ENCODE results near the gene MSLN. TPM values are rescaled to one million over a fixed set of nuclear protein-coding genes. Genes with fewer than 3 reads are reported as not detected.

Gene MSLN
- polyA plus RNA-seq, 2 donors = 0.87 to 3.7 TPM

DNA sequence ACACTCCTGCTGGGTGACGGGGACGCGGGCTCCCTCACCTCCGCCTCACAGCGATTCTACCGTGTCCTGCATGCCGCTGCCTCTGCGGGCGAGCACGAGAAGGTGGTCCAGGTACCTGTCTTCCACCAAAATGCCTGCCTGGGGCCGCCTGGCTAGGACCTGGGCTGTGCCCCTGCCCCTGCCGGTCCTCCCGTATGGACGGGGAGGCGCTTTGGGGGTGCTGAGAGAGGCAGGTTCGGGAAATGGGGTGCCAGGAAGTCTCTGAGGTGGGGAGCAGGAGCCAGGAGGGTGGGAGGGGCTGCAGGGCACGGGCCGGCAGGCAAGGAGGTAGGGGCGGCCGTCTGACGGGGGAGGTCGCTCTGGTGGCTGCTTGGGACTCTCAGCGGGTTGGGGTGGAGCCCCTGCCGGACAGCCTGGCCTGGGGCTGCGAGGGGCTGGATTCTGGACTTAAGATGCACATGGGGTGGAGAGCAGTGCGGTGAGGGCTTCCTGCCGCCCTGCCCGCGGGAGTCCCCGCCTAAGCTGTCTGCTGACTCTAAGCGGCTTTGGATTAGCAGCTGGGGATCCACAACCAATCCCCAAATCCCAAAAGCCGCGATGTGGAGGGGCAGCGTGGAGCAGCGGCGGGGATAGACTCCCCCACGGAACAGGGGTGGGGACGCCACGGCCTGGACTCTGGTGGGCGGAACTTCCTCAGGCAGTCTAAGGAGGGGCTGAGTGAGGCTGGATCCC is 33.7 kb downstream of the MSLN start:
- Histone ChIP-seq H3K4me3 (ENCODE audit: low read depth in 1 of 2, low read length in 2 of 2) (no peak overlapping the region), H3K9me3 (ENCODE audit: control insufficient read depth in 2 of 2, insufficient read depth in 1 of 2, low read depth in 1 of 2, low read length in 1 of 2) (peaks cover 0 to 3% of the 10 kb centered on the region in 2 donors), H3K4me1 (ENCODE audit: control insufficient read depth in 2 of 2, insufficient read depth in 2 of 2, low read length in 1 of 2) (peaks cover 2 to 4% of the 10 kb centered on the region in 2 donors), H3K27ac (ENCODE audit: low read depth in 2 of 2, low read length in 1 of 2) (no peak overlapping the region), H3K36me3 (ENCODE audit: control insufficient read depth in 2 of 2, insufficient read depth in 2 of 2, low read length in 1 of 2) (peaks cover 0 to 21% of the 10 kb centered on the region in 2 donors), H3K27me3 (ENCODE audit: control insufficient read depth in 1 of 2, insufficient read depth in 2 of 2, low read length in 2 of 2) (no peaks in the 10 kb centered on the region)
- 87 to 89% methylated on average over 40 of the region's 40 CpGs for WGBS, 2 donors

- H3K27ac ChIP-seq (ENCODE audit: low read depth in 2 of 2, low read length in 1 of 2) = no peak overlapping the region
- H3K27me3 ChIP-seq (ENCODE audit: control insufficient read depth in 1 of 2, insufficient read depth in 2 of 2, low read length in 2 of 2) = peaks cover 0 to 4% of the 10 kb centered on the region in 2 donors
- H3K4me1 ChIP-seq (ENCODE audit: control insufficient read depth in 2 of 2, insufficient read depth in 2 of 2, low read length in 1 of 2) = peaks cover 0 to 2% of the 10 kb centered on the region in 2 donors
- 83 to 86% methylated on average over 25 to 31 of the region's 31 CpGs for WGBS, 2 donors
- peaks cover 0 to 3% of the 10 kb centered on the region in 2 donors for H3K9me3 ChIP-seq (ENCODE audit: control insufficient read depth in 2 of 2, insufficient read depth in 1 of 2, low read depth in 1 of 2, low read length in 1 of 2)
- H3K4me3 ChIP-seq (ENCODE audit: low read depth in 1 of 2, low read length in 2 of 2) = no peak overlapping the region
- peaks cover 0 to 21% of the 10 kb centered on the region in 2 donors for H3K36me3 ChIP-seq (ENCODE audit: control insufficient read depth in 2 of 2, insufficient read depth in 2 of 2, low read length in 1 of 2)
Observed at GRCh38 chr16:794853-795466, 34.4 kb downstream of the MSLN start.

DNA sequence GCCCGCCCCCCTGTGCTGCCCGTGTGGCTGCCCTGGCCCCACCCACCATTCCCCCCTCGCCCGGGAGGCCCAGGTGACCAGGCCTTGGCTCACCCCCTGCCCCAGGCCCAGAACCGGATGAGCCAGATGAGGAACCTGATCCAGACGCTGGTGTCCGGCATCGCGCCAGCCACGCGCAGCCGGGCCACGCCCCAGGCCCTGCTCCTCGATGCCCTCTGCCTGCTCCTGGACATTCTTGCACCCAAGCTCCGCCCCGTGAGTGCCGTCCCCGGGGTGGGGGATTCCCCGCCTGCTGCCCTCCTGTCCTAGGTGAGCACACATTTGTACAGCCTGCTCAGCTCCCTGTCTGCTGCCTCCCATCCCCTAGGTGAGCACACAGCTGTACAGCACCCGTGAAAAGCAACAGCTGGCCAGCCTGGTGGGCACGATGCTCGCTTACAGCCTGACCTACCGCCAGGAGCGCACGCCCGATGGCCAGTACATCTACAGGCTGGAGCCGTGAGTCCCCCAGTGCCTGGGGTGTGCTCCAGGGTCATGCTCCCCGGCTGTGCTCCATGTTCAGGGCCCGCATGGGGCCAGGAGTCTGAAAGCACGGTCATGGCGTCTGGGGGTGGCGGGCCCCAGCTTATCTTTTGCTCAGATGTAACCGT is 35.2 kb downstream of the MSLN start:
- no peak overlapping the region for H3K27ac ChIP-seq (ENCODE audit: low read depth in 2 of 2, low read length in 1 of 2)
- H3K36me3 ChIP-seq (ENCODE audit: control insufficient read depth in 2 of 2, insufficient read depth in 2 of 2, low read length in 1 of 2) = peaks cover 0 to 21% of the 10 kb centered on the region in 2 donors
- H3K4me1 ChIP-seq (ENCODE audit: control insufficient read depth in 2 of 2, insufficient read depth in 2 of 2, low read length in 1 of 2) = peaks cover 0 to 2% of the 10 kb centered on the region in 2 donors
- no peak overlapping the region for H3K4me3 ChIP-seq (ENCODE audit: low read depth in 1 of 2, low read length in 2 of 2)
- 67 to 79% methylated on average over 32 to 33 of the region's 33 CpGs for WGBS, 2 donors
- peaks cover 0 to 8% of the 10 kb centered on the region in 2 donors for H3K27me3 ChIP-seq (ENCODE audit: control insufficient read depth in 1 of 2, insufficient read depth in 2 of 2, low read length in 2 of 2)
- H3K9me3 ChIP-seq (ENCODE audit: control insufficient read depth in 2 of 2, insufficient read depth in 1 of 2, low read depth in 1 of 2, low read length in 1 of 2) = peaks cover 0 to 3% of the 10 kb centered on the region in 2 donors

GRCh38 chr16:796296-797119 is 36.0 kb downstream of the MSLN start:
- Histone ChIP-seq H3K9me3 (ENCODE audit: control insufficient read depth in 2 of 2, insufficient read depth in 1 of 2, low read depth in 1 of 2, low read length in 1 of 2) (peaks cover 0 to 3% of the 10 kb centered on the region in 2 donors), H3K4me3 (ENCODE audit: low read depth in 1 of 2, low read length in 2 of 2) (no peak overlapping the region), H3K36me3 (ENCODE audit: control insufficient read depth in 2 of 2, insufficient read depth in 2 of 2, low read length in 1 of 2) (peaks cover 0 to 15% of the 10 kb centered on the region in 2 donors), H3K27me3 (ENCODE audit: control insufficient read depth in 1 of 2, insufficient read depth in 2 of 2, low read length in 2 of 2) (peaks cover 0 to 15% of the 10 kb centered on the region in 2 donors), H3K27ac (ENCODE audit: low read depth in 2 of 2, low read length in 1 of 2) (no peak overlapping the region), H3K4me1 (ENCODE audit: control insufficient read depth in 2 of 2, insufficient read depth in 2 of 2, low read length in 1 of 2) (peaks cover 0 to 2% of the 10 kb centered on the region in 2 donors)
- WGBS, 2 donors = 93 to 96% methylated on average over 37 to 38 of the region's 38 CpGs

DNA sequence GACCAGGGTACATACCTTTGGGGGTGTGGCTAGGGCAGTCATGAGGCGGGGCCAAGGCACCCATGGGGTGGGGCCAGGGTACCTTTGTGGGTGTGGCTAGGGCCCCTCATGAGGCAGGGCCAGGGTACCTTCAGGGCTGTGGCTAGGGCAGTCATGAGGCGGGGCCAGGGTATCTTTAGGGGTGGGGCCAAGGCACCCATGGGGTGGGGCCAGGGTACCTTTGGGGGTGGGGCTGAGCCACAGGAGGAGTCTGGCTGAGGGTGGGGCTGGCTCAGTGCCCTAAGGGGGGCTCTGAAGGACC is 36.5 kb downstream of the MSLN start:
- WGBS, 2 donors = 93 to 96% methylated on average over 2 of the region's 2 CpGs
- Histone ChIP-seq H3K27ac (ENCODE audit: low read depth in 2 of 2, low read length in 1 of 2) (no peak overlapping the region), H3K36me3 (ENCODE audit: control insufficient read depth in 2 of 2, insufficient read depth in 2 of 2, low read length in 1 of 2) (peaks cover 0 to 13% of the 10 kb centered on the region in 2 donors), H3K9me3 (ENCODE audit: control insufficient read depth in 2 of 2, insufficient read depth in 1 of 2, low read depth in 1 of 2, low read length in 1 of 2) (peaks cover 0 to 3% of the 10 kb centered on the region in 2 donors), H3K27me3 (ENCODE audit: control insufficient read depth in 1 of 2, insufficient read depth in 2 of 2, low read length in 2 of 2) (peaks cover 0 to 18% of the 10 kb centered on the region in 2 donors), H3K4me3 (ENCODE audit: low read depth in 1 of 2, low read length in 2 of 2) (no peak overlapping the region), H3K4me1 (ENCODE audit: control insufficient read depth in 2 of 2, insufficient read depth in 2 of 2, low read length in 1 of 2) (peaks cover 0 to 2% of the 10 kb centered on the region in 2 donors)

- H3K27ac ChIP-seq (ENCODE audit: low read depth in 2 of 2, low read length in 1 of 2) = no peak overlapping the region
- H3K9me3 ChIP-seq (ENCODE audit: control insufficient read depth in 2 of 2, insufficient read depth in 1 of 2, low read depth in 1 of 2, low read length in 1 of 2) = peaks cover 0 to 3% of the 10 kb centered on the region in 2 donors
- H3K27me3 ChIP-seq (ENCODE audit: control insufficient read depth in 1 of 2, insufficient read depth in 2 of 2, low read length in 2 of 2) = peaks cover 0 to 18% of the 10 kb centered on the region in 2 donors
- H3K4me1 ChIP-seq (ENCODE audit: control insufficient read depth in 2 of 2, insufficient read depth in 2 of 2, low read length in 1 of 2) = peaks cover 0 to 2% of the 10 kb centered on the region in 2 donors
- peaks cover 0 to 10% of the 10 kb centered on the region in 2 donors for H3K36me3 ChIP-seq (ENCODE audit: control insufficient read depth in 2 of 2, insufficient read depth in 2 of 2, low read length in 1 of 2)
- no peak overlapping the region for H3K4me3 ChIP-seq (ENCODE audit: low read depth in 1 of 2, low read length in 2 of 2)
- 93 to 96% methylated on average over 22 of the region's 22 CpGs for whole genome bisulfite sequencing, 2 donors
Observed at GRCh38 chr16:797686-798085, 37.2 kb downstream of the MSLN start.

- Histone ChIP-seq H3K27ac (ENCODE audit: low read depth in 2 of 2, low read length in 1 of 2) (no peak overlapping the region), H3K27me3 (ENCODE audit: control insufficient read depth in 1 of 2, insufficient read depth in 2 of 2, low read length in 2 of 2) (peaks cover 0 to 18% of the 10 kb centered on the region in 2 donors), H3K4me3 (ENCODE audit: low read depth in 1 of 2, low read length in 2 of 2) (no peak overlapping the region), H3K36me3 (ENCODE audit: control insufficient read depth in 2 of 2, insufficient read depth in 2 of 2, low read length in 1 of 2) (peaks cover 0 to 4% of the 10 kb centered on the region in 2 donors), H3K4me1 (ENCODE audit: control insufficient read depth in 2 of 2, insufficient read depth in 2 of 2, low read length in 1 of 2) (peaks cover 0 to 2% of the 10 kb centered on the region in 2 donors), H3K9me3 (ENCODE audit: control insufficient read depth in 2 of 2, insufficient read depth in 1 of 2, low read depth in 1 of 2, low read length in 1 of 2) (peaks cover 0 to 3% of the 10 kb centered on the region in 2 donors)
- WGBS, 2 donors = 82 to 87% methylated on average over 19 of the region's 19 CpGs
Observed at GRCh38 chr16:798666-799065, 38.1 kb downstream of the MSLN start.

- Histone ChIP-seq H3K9me3 (ENCODE audit: control insufficient read depth in 2 of 2, insufficient read depth in 1 of 2, low read depth in 1 of 2, low read length in 1 of 2) (peaks cover 0 to 3% of the 10 kb centered on the region in 2 donors), H3K36me3 (ENCODE audit: control insufficient read depth in 2 of 2, insufficient read depth in 2 of 2, low read length in 1 of 2) (peaks cover 0 to 4% of the 10 kb centered on the region in 2 donors), H3K4me1 (ENCODE audit: control insufficient read depth in 2 of 2, insufficient read depth in 2 of 2, low read length in 1 of 2) (peaks cover 0 to 2% of the 10 kb centered on the region in 2 donors), H3K4me3 (ENCODE audit: low read depth in 1 of 2, low read length in 2 of 2) (no peak overlapping the region), H3K27me3 (ENCODE audit: control insufficient read depth in 1 of 2, insufficient read depth in 2 of 2, low read length in 2 of 2) (peaks cover 0 to 18% of the 10 kb centered on the region in 2 donors), H3K27ac (ENCODE audit: low read depth in 2 of 2, low read length in 1 of 2) (no peak overlapping the region)
- WGBS, 2 donors = 48 to 58% methylated on average over 22 of the region's 22 CpGs
Observed at GRCh38 chr16:799111-799947, 38.8 kb downstream of the MSLN start.
